ENCODE measurements around the gene LCE1B. TPM values are rescaled to one million over a fixed set of nuclear protein-coding genes. Genes with fewer than 3 reads are reported as not detected.

LCE1B gene
- total RNA-seq, 6 donors from 2014 or later: not detected

DNA sequence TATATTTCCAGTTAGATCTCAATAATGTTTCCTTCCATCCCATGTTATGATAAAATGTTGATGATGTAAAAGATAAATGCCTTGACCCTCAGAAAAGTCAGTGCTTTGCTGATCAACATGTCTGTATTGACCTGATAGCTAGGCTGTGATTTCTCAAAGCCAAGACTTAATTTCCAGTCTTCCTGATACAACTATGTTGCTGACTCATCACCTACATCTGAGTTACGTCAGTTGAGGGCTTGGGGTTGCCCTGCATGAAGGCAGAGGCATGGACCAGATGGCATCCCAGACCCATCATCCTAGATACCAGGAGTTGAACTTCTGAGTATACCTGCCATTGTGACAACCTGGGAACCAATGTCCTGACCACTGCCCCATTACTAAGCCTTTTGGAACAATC, 10.4 kb upstream of the LCE1B start:
- ATAC-seq (ENCODE audit: low FRiP score in 2 of 2): no peak
- H3K4me3 ChIP-seq: no peak overlapping the region
- no peaks in the 10 kb centered on the region for H3K4me1 ChIP-seq
- TF ChIP-seq, protein P1, sequence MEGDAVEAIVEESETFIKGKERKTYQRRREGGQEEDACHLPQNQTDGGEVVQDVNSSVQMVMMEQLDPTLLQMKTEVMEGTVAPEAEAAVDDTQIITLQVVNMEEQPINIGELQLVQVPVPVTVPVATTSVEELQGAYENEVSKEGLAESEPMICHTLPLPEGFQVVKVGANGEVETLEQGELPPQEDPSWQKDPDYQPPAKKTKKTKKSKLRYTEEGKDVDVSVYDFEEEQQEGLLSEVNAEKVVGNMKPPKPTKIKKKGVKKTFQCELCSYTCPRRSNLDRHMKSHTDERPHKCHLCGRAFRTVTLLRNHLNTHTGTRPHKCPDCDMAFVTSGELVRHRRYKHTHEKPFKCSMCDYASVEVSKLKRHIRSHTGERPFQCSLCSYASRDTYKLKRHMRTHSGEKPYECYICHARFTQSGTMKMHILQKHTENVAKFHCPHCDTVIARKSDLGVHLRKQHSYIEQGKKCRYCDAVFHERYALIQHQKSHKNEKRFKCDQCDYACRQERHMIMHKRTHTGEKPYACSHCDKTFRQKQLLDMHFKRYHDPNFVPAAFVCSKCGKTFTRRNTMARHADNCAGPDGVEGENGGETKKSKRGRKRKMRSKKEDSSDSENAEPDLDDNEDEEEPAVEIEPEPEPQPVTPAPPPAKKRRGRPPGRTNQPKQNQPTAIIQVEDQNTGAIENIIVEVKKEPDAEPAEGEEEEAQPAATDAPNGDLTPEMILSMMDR (IDR thresholded peaks at IDR 0.05): no peak
- TF ChIP-seq POLR2A (IDR thresholded peaks at IDR 0.05): no peak
- TF ChIP-seq POLR2AphosphoS5 (IDR thresholded peaks at IDR 0.05): no peak
- 33 to 75% methylated on average over 1 of the region's 1 CpG for WGBS, 2 donors
- no peaks in the 10 kb centered on the region for H3K9me3 ChIP-seq
- no peak for DNase-seq
- H3K36me3 ChIP-seq: no peaks in the 10 kb centered on the region
- no peak overlapping the region for H3K27ac ChIP-seq
- H3K27me3 ChIP-seq: no peaks in the 10 kb centered on the region

DNA sequence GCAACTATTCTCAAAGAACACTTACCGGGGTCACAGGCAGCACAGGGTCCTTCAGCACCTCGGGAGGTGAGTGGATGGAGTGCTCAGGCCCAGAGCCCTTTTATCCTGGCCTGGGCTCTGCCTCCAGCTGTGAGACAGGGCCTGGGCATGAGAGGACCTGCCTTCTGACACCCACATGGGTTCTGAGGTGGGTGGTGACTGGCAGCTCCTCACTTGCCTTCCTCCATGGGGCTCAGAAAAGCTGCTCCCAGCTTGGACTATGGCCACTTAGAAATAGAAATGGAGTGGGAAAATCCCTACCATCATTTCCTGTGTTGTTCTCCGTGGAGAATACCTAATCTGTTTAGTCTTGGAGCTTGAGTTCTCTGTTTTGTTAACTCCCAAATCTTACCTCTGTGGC, 5.2 kb upstream of the LCE1B start, which contains the start of gene LCE1C:
Gene LCE1C (minus strand): TSS at position 76 of the 400 bp plus-strand sequence. CDS start 1,173 bp downstream, outside the sequence.
- H3K27me3 ChIP-seq: no peaks in the 10 kb centered on the region
- no peak for DNase-seq
- TF ChIP-seq, protein P1 (IDR thresholded peaks at IDR 0.05): no peak
- no peak for TF ChIP-seq POLR2A (IDR thresholded peaks at IDR 0.05)
- TF ChIP-seq POLR2AphosphoS5 (IDR thresholded peaks at IDR 0.05): no peak
- TF ChIP-seq EP300 (IDR thresholded peaks at IDR 0.05): no peak
- peak in 1 of 2 donors; percentile 15 for ATAC-seq (ENCODE audit: low FRiP score in 2 of 2)
- H3K27ac ChIP-seq: no peak within 1 kb of the TSS
- peaks cover 0 to 3% (median 0%) of the 10 kb centered on the region in 4 donors for H3K9me3 ChIP-seq
- WGBS, 2 donors: 26 to 67% methylated on average over 3 of the region's 3 CpGs
- H3K4me1 ChIP-seq: no peaks in the 10 kb centered on the region
- H3K4me3 ChIP-seq: no peak within 1 kb of the TSS
- no peaks in the 10 kb centered on the region for H3K36me3 ChIP-seq

DNA sequence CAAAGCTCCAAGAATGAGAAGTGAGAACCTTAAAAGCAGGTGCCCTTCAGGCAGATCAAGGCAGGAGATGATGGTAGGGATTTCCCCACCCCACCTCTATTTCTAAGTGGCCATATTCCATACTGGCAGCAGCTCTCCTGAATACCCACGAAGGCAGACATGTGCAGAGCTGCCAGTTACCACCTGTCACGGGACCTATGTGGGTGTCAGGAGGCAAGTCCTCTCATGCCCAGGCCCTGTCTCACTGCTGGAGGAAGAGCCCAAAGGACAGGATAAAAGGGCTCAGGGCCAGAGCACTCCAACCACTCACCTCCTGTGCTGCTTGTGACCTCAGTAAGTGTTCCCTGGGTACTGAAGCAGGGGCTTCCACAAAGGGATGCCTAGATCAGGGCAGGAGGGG, 721 bp upstream of the LCE1B start:
- Histone ChIP-seq H3K27ac (no peak overlapping the region), H3K27me3 (no peaks in the 10 kb centered on the region), H3K4me3 (no peak overlapping the region), H3K4me1 (no peaks in the 10 kb centered on the region), H3K9me3 (peaks cover 0 to 3% (median 0%) of the 10 kb centered on the region in 4 donors), H3K36me3 (no peaks in the 10 kb centered on the region)
- ATAC-seq (ENCODE audit: low FRiP score in 2 of 2) (no peak), DNase-seq (no peak)
- TF ChIP-seq EP300 (IDR thresholded peaks at IDR 0.05) (no peak), POLR2AphosphoS5 (IDR thresholded peaks at IDR 0.05) (no peak), POLR2A (IDR thresholded peaks at IDR 0.05) (no peak)
- TF ChIP-seq, protein P1 (IDR thresholded peaks at IDR 0.05): no peak
- 76 to 78% methylated on average over 2 of the region's 2 CpGs for WGBS, 2 donors

DNA sequence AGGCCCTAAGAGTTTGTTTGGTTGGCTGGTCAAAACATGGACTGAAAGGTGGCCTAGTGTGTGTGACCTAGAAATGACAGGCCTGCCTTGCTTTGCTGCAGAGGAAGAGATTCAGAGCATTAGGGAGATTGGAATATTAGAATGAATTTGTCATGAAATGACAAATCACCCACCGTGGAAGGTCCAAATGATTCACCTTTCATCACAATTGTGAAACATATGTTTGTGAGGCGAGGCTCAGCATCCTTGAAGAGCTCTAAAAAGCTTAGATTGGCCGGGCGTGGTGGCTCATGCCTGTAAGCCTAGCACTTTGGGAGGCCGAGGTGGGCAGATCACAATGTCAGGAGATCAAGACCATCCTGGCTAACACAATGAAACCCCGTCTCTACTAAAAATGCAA, 5.5 kb downstream of the LCE1B start:
- TF ChIP-seq POLR2A (IDR thresholded peaks at IDR 0.05): no peak
- Histone ChIP-seq H3K27ac (no peak overlapping the region), H3K4me1 (no peaks in the 10 kb centered on the region), H3K27me3 (no peaks in the 10 kb centered on the region), H3K36me3 (no peaks in the 10 kb centered on the region), H3K9me3 (no peaks in the 10 kb centered on the region), H3K4me3 (no peak overlapping the region)
- WGBS, 2 donors: 82 to 86% methylated on average over 6 of the region's 6 CpGs
- DNase-seq (no peak), ATAC-seq (ENCODE audit: low FRiP score in 2 of 2) (no peak)

DNA sequence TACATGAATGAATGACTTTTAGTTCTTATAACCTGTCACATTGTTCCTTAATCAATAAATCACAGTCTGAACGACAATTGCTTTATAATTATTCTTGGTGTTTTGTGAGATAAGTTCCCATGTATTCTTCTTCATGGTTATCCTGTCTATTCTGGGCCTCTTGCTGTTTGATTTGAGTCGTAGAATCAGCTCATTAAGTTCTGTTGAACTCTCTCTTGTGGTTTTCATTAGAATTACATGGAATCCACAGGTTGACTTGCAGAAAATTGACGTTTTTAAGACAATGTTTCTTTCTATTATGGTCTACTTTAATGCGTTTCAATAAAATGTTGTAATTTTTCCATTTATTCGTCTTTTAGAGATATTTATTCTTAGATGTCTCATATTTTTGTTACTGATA, 11.5 kb downstream of the LCE1B start:
- Histone ChIP-seq H3K9me3 (no peaks in the 10 kb centered on the region), H3K36me3 (no peaks in the 10 kb centered on the region), H3K27ac (no peak overlapping the region), H3K4me1 (no peaks in the 10 kb centered on the region), H3K27me3 (no peaks in the 10 kb centered on the region), H3K4me3 (no peak overlapping the region)
- DNase-seq: no peak
- no peak for ATAC-seq (ENCODE audit: low FRiP score in 2 of 2)
- TF ChIP-seq EP300 (IDR thresholded peaks at IDR 0.05) (no peak), POLR2AphosphoS5 (IDR thresholded peaks at IDR 0.05) (no peak), POLR2A (IDR thresholded peaks at IDR 0.05) (no peak)
- TF ChIP-seq, protein P1 (IDR thresholded peaks at IDR 0.05): no peak
- 38 to 46% methylated on average over 5 of the region's 5 CpGs for WGBS, 2 donors

Data from upper lobe of left lung (tissue), 6 donors.